Activated naive CD4-positive, alpha-beta T cell treated with anti-CD3 and anti-CD28 coated beads, Interleukin-2, amount 50 U/mL, for 16 hours (primary cell): ENCODE measurements around the gene APBB2.

Experiments
- DNase-seq: peaks from one replicate; pipeline ENCODE4 v3.0.0-alpha.2; 2020

The APBB2 gene

GRCh38 chr4:41132055-41132683 lies 82.2 kb downstream of the APBB2 start:
- DNase-seq = no peak

- DNase-seq = no peak
Observed at GRCh38 chr4:41129936-41130440, 84.4 kb downstream of the APBB2 start.

DNA sequence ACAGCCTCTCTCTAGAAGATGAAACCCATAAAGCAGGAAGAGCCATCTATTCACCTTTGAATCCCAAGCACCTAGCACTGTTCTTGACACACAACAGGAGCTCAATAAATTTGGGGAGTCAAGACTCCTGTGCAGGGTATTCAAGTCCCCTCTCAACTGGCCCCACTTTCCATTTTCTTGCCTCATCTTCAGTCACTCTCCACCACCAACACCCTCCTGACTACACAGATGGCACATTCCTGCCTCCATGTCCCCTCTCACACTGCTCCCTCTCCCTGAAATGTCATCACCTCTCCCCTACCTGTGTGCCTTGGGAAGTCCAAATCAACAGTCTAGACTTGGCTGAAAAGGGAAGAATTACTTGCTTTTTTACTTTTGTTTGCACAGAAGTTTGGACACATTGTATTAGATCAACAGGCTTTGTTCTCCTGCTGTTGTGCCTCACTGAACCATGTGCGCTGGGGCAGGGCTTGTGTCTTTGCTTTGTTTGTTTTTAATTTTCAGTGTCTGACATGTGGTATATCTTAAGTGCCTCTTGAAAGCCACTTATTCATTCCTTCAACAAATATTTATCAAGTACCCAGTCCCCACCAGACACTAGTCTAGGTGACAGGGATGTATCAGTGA lies 85.1 kb downstream of the APBB2 start:
- DNase-seq = no peak

DNA sequence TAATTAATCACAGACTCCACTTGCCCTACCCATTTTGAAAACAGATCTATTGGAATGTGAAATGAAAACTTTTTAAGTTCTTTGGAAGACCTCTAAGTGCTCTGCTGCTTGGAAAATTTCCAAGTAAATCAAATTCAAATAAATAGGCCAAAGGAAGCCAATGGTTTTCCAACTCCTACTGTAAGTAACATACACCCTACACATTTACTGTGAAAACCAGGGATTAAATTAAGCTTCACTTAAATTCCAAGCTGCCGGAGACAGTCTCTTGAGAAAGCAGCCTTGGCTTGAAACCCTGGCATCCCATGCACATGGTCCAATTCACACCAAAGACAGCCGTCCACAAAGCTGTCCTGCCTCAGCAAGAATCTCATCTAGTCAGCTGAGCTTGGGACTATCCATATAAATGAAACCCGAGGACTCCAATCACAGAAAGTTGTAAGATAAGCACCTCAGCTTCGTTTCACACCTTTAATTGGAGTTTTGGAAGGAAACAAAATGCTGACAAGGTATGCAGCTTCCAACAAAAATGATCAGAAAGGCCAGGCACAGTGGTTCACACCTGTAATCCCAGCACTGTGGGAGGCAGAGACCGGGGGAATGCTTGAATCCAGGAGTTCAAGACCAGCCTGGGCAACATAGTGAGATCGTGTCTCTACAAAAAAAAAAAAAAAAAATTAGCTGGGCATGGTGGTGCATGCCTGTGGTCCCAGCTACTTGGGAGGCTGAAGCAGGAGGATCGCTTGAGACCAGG lies 88.6 kb downstream of the APBB2 start:
- no peak for DNase-seq

DNA sequence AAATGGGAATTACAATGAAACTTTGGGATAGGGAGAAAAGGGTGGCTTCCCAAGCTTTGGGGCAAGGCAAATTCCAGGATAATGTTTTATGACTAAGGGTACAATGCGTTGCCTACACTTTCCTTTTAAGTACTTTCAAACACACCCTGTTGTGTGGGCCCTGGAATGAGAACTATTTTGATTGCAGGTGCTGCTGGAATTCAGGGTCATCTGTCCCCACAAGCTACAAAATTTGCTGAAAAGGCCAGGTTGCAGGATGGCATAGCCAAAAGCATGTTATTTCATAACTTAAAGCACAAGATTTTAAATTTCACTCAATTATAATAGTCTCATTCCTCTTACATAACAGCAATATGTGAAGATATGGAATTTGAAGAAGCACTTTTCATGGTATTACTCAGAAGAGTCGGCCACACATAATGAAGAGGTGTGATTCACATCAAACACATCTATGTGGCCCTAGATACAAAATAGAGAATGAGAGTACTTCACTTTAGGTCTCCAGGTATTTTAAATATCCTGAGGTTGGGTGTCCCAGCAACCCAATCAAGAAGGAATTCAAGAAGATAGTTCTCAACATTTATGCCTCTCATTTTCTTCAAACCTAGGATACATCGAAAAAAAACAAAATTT lies 89.3 kb downstream of the APBB2 start:
- DNase-seq = no peak

GRCh38 chr4:41122775-41123174 lies 91.6 kb downstream of the APBB2 start:
- no peak for DNase-seq

- no peak for DNase-seq
Observed at GRCh38 chr4:41122309-41122708, 92.0 kb downstream of the APBB2 start.

DNA sequence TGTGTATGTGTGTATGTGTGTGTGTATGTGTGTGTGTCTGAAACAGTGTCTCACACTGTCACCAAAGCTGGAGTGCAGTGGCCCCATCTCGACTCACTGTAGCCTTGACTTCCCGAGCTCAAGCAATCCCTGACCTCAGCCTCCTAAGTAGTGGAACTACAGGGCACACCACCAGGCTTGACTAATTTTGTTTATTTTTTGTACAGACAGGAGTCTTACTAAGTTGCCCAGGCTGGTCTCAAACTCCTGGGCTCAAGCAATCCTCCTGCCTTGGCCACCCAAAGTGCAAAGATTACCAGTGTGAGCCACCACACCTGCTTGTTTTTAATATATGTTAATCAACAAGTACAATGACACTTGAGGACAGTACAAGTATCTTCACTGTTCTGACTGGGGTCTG lies 92.4 kb downstream of the APBB2 start:
- no peak for DNase-seq

DNA sequence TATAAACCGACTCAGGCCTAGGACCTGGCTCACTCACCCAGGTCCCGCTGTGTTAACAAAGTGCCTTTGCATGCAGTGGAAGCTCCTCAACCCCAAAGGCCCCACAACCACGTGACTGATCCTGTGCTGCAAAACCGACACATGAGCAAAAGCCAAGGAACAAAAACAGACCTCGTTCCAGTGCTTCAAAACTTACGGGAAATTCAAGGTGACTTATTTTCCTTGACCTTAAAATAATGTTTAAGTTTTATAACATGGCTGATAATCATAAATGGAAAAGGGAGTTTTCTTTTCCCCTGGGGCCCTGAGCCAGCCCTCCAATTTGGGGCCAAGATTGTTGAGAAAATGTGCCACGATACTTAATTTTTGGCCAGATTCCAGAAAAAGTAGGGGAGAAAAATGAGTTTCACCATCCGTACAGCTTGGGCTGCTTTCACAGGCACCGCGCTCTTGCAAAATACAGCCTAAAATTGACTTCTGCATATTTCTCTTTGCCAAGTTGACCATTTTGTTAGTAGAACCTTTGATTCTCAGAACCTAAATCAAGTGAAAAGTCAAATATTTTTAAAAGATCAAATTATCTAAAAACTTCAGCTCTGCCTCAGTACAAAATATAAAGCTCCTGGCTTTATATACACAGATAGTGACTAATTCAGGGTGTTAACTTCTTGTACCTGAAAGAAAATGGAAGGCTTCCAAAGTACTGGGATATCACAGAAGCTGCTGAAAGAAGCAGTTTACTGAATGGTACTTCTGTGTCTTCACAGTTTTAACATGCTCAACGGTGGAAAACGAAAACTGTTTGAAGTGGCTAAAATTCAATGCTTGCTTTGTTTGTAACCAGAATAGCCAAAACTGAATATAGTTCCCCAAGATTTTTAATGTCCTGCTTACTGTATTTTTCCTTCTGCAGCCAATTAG lies 93.8 kb downstream of the APBB2 start:
- no peak for DNase-seq

DNA sequence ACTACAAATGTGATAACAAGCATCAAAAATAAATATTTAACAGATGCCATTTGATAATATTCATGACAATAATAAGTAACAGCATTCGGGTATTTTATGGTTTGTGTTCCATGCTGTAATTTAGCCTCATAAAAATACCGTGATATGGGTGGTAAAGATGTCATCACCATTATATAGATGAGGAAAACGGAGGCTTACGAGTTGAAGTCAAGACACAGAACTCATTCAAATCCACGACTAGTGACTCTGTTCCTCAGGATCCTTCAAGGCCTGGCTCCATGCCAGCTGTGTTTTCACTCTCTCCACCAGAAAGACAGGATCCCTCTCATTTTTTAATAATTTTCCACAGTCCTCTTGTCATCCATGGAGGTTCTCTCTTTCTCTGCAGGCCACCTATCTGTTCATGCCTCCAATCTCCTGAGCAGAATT lies 94.5 kb downstream of the APBB2 start:
- DNase-seq = no peak

GRCh38 chr4:41111791-41112190 lies 102.6 kb downstream of the APBB2 start:
- DNase-seq = no peak

DNA sequence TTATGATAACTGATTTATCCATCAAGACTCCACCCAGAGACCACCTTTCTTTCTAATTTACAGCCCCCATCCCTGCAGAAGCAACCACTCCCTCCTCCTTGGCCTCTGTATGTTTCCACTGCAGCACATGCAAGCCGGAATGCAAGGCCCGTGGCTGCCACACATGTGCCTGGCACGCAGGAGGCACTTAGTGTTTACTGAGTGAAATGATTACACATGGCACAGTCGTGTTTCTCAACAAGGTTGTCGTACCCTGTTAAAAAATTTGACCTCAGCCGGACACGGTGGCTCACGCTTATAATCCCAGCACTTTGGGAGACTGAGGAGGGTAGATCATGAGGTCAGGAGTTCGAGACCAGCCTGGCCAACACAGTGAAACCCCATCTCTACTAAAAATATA lies 104.3 kb downstream of the APBB2 start:
- no peak for DNase-seq

DNA sequence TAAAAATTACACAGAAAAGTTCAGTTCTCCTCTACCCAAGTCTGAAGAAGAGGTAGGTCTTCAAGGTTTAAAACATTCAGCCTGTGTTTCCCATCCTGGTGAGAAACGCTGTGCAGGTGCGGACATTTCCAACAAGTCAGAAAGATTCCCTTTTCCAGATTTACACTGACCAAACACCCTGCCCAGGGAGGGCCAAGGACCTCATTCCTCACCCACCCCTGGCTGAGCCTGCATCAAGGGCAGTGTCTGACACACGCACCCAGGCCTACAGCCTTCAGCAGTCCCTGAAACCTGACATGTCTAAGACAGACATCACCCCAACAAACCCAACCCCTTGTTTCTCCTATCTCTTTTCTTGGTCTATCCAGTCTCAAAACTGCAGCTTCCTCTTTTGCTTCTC lies 105.9 kb downstream of the APBB2 start:
- no peak for DNase-seq

GRCh38 chr4:41106694-41107419 lies 107.5 kb downstream of the APBB2 start:
- DNase-seq = no peak

GRCh38 chr4:41106081-41106480 lies 108.3 kb downstream of the APBB2 start:
- no peak for DNase-seq

DNA sequence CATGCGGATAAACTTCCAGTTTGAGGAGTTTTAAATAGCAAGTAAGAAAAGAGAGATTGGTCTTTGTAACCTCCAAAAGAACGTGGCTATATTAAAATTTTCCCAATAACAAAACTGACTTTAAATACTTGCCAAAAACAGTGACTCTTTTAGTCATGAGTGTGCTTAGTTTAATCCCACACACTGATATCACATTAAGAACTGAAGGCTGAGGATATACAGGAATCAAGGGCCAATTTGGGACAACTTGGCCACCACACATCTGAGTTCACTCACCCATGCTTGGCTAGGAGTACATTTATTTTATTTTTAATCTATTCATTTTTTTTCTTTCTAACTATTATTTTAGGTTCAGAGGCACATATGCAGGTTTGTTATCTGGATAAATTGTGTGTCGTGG lies 110.2 kb downstream of the APBB2 start:
- no peak for DNase-seq

- no peak for DNase-seq
Observed at GRCh38 chr4:41103657-41104056, 110.7 kb downstream of the APBB2 start.

- DNase-seq = no peak
Observed at GRCh38 chr4:41102414-41103092, 111.8 kb downstream of the APBB2 start.

- DNase-seq = no peak
Observed at GRCh38 chr4:41098093-41099048, 116.0 kb downstream of the APBB2 start.

- no peak for DNase-seq
Observed at GRCh38 chr4:41095973-41096372, 118.4 kb downstream of the APBB2 start.
